Esophagus muscularis mucosa (tissue), 3 donors: ENCODE results near the gene GSG1L.

Experiments
- CTCF ChIP-seq, 3 experiments: fragments of 200-600 bp in 2 of 3; fragments of 450-650 bp in 1 of 3; sonication (generic) in 2 of 3; IDR thresholded peaks; one replicate each; pipeline ENCODE4 v1.5.1; 2017 to 2019; ENCODE audit warnings: antibody characterized with exemption in 3 of 3, mild to moderate bottlenecking in 2 of 3, moderate library complexity in 1 of 3
- POLR2AphosphoS5 ChIP-seq, 2 donors: sonication (generic); formaldehyde crosslinking; IDR thresholded peaks; one replicate each; pipeline ENCODE4 v1.6.1; 2017; ENCODE audit warnings: antibody characterized with exemption in 2 of 2

GRCh38 chr16:27759301-27759871 is 304.1 kb downstream of the GSG1L start:
- TF ChIP-seq CTCF (IDR thresholded peaks at IDR 0.05) (no peak), POLR2AphosphoS5 (IDR thresholded peaks at IDR 0.05) (no peak)
